Osteocyte (in vitro differentiated cells): ENCODE data around the gene TCHHL1. TPM values are rescaled to one million over a fixed set of nuclear protein-coding genes. Genes with fewer than 3 reads are reported as not detected.

Source experiments
- DNase-seq: peaks from one replicate; pipeline ENCODE4 v3.0.0; 2021; ENCODE audit warnings: mixed read lengths; ENCODE audit not compliant: unreplicated experiment; ENCODE audit errors: extremely low spot score
- H3K27ac Mint-ChIP-seq: one replicate; pipeline ENCODE4 v1.8.0; 2021; ENCODE audit warnings: mild to moderate bottlenecking, mixed read lengths; ENCODE audit not compliant: unreplicated experiment
- H3K27me3 Mint-ChIP-seq: one replicate; pipeline ENCODE4 v1.8.0; 2021; ENCODE audit warnings: mixed read lengths; ENCODE audit not compliant: unreplicated experiment
- H3K36me3 Mint-ChIP-seq: one replicate; pipeline ENCODE4 v1.8.0; 2021; ENCODE audit warnings: mixed read lengths; ENCODE audit not compliant: unreplicated experiment
- H3K4me1 Mint-ChIP-seq: one replicate; pipeline ENCODE4 v1.8.0; 2021; ENCODE audit warnings: mixed read lengths; ENCODE audit not compliant: unreplicated experiment
- H3K4me3 Mint-ChIP-seq: one replicate; pipeline ENCODE4 v1.8.0; 2021; ENCODE audit warnings: mild to moderate bottlenecking, moderate library complexity, mixed read lengths; ENCODE audit not compliant: unreplicated experiment
- H3K9me3 Mint-ChIP-seq: one replicate; pipeline ENCODE4 v1.8.0; 2021; ENCODE audit warnings: mixed read lengths; ENCODE audit not compliant: unreplicated experiment
- CTCF ChIP-seq: fragments of 200-600 bp; sonication (generic); IDR thresholded peaks from 2 replicates; pipeline ENCODE4 v1.5.0; 2021; ENCODE audit warnings: antibody characterized with exemption, mild to moderate bottlenecking, moderate library complexity
- long read RNA-seq: library from polyadenylated mRNA; unstranded; transcript quantifications from one replicate; pipeline ENCODE4 v2.0.0, GENCODE V29; 2021
- total RNA-seq: library from RNA; stranded (reverse); gene quantifications from 2 replicates; pipeline ENCODE4 v1.2.1, GENCODE V29; 2021

Gene TCHHL1
- total RNA-seq, result not detected in 2 replicates
- long read RNA-seq, result 0 reads

GRCh38 chr1:152089014-152089674 lies at the start of gene TCHHL1:
TSS of gene TCHHL1 (minus strand) at chr1:152089064. CDS start at chr1:152088143, 921 bp downstream.
- Mint-ChIP-seq H3K4me3 (no peak within 1 kb of the TSS), H3K27ac (no peak within 1 kb of the TSS), H3K27me3 (peaks cover 10% of the 10 kb centered on the region), H3K9me3 (no peaks in the 10 kb centered on the region), H3K4me1 (no peaks in the 10 kb centered on the region), H3K36me3 (no peaks in the 10 kb centered on the region)
- DNase-seq, result no peak
- no peak for TF ChIP-seq CTCF

- no peak for DNase-seq
- Mint-ChIP-seq H3K36me3 (no peaks in the 10 kb centered on the region), H3K9me3 (no peaks in the 10 kb centered on the region), H3K4me1 (no peaks in the 10 kb centered on the region), H3K27me3 (peaks cover 16% of the 10 kb centered on the region), H3K27ac (no peak overlapping the region), H3K4me3 (no peak overlapping the region)
- TF ChIP-seq CTCF, result no peak
Measured at GRCh38 chr1:152137215-152137614, 48.4 kb upstream of the TCHHL1 start.

GRCh38 chr1:152130186-152130585 lies 41.3 kb upstream of the TCHHL1 start:
- Mint-ChIP-seq H3K9me3 (no peaks in the 10 kb centered on the region), H3K27me3 (peaks cover 26% of the 10 kb centered on the region), H3K4me3 (no peak overlapping the region), H3K36me3 (no peaks in the 10 kb centered on the region), H3K27ac (no peak overlapping the region), H3K4me1 (no peaks in the 10 kb centered on the region)
- DNase-seq, result no peak
- TF ChIP-seq CTCF, result no peak

- Mint-ChIP-seq H3K27me3 (peaks cover 20% of the 10 kb centered on the region), H3K9me3 (no peaks in the 10 kb centered on the region), H3K4me3 (no peak overlapping the region), H3K27ac (no peak overlapping the region), H3K36me3 (no peaks in the 10 kb centered on the region), H3K4me1 (no peaks in the 10 kb centered on the region)
- no peak for TF ChIP-seq CTCF
- no peak for DNase-seq
Measured at GRCh38 chr1:152127673-152128072, 38.8 kb upstream of the TCHHL1 start.

GRCh38 chr1:152125834-152126443 lies 37.1 kb upstream of the TCHHL1 start:
- DNase-seq, result no peak
- TF ChIP-seq CTCF, result no peak
- Mint-ChIP-seq H3K4me3 (no peak overlapping the region), H3K4me1 (no peaks in the 10 kb centered on the region), H3K36me3 (no peaks in the 10 kb centered on the region), H3K9me3 (no peaks in the 10 kb centered on the region), H3K27ac (no peak overlapping the region), H3K27me3 (peaks cover 26% of the 10 kb centered on the region)
